Measurements from ENCODE around the gene MCIDAS.

DNA sequence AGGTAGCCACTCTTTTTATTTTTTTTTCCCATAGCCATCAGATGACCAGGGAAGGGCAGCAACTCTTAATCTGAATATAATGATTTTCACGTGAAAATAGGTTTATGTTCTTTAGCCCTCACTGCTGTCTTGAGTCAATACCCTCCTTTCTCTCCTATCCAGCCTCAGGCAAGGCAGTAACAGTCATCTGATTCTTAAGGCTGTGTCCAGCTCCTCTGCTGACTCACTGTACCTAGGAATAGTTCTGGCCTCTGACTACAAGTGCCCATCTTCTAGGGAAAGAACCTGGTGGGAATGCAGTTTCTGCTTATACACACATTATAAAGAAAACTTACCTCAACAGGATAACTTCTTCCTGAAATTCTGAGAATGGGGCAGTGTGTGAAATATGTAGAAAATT lies 49.7 kb upstream of the MCIDAS start:
- TF ChIP-seq, protein P1, sequence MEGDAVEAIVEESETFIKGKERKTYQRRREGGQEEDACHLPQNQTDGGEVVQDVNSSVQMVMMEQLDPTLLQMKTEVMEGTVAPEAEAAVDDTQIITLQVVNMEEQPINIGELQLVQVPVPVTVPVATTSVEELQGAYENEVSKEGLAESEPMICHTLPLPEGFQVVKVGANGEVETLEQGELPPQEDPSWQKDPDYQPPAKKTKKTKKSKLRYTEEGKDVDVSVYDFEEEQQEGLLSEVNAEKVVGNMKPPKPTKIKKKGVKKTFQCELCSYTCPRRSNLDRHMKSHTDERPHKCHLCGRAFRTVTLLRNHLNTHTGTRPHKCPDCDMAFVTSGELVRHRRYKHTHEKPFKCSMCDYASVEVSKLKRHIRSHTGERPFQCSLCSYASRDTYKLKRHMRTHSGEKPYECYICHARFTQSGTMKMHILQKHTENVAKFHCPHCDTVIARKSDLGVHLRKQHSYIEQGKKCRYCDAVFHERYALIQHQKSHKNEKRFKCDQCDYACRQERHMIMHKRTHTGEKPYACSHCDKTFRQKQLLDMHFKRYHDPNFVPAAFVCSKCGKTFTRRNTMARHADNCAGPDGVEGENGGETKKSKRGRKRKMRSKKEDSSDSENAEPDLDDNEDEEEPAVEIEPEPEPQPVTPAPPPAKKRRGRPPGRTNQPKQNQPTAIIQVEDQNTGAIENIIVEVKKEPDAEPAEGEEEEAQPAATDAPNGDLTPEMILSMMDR (IDR thresholded peaks at IDR 0.05; ENCODE audit: borderline replicate concordance, extremely low read depth, low read length, poor library complexity, severe bottlenecking), result no peak
- TF ChIP-seq EZH2 (IDR thresholded peaks at IDR 0.05; ENCODE audit: borderline replicate concordance, low read depth, low read length, severe bottlenecking), result no peak

All from DND-41 (cell line).